Activated naive CD8-positive, alpha-beta T cell treated with anti-CD3 and anti-CD28 coated beads, Interleukin-2, amount 50 U/mL, for 16 hours (primary cell): ENCODE data around the gene HEPN1.

Experiments
- DNase-seq: peaks from one replicate; pipeline ENCODE4 v3.0.0-alpha.2; 2020; ENCODE audit warnings: low read depth, low spot score

Gene HEPN1

GRCh38 chr11:124884869-124885479 is 34.1 kb upstream of the HEPN1 start:
- no peak for DNase-seq

DNA sequence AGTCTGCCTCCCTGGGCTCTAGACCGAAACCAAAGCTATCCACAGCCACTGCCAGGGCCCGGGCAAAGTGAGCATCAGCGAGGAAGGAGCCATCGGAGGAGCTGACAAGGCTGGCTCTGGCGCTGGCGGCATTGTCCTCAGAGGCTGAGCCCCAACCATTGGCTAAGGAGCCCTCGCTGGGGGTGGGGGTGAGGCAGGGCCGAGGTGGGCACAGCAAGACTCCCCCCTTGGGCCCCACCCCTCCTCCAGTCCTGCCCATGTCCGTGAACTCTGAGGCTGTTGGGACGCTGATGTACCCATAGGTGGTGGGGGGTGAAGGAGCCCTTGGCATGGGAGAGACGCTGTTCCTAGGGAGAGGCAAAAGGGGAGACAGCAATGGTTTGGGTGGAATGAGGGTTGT is 32.6 kb upstream of the HEPN1 start:
- no peak for DNase-seq

DNA sequence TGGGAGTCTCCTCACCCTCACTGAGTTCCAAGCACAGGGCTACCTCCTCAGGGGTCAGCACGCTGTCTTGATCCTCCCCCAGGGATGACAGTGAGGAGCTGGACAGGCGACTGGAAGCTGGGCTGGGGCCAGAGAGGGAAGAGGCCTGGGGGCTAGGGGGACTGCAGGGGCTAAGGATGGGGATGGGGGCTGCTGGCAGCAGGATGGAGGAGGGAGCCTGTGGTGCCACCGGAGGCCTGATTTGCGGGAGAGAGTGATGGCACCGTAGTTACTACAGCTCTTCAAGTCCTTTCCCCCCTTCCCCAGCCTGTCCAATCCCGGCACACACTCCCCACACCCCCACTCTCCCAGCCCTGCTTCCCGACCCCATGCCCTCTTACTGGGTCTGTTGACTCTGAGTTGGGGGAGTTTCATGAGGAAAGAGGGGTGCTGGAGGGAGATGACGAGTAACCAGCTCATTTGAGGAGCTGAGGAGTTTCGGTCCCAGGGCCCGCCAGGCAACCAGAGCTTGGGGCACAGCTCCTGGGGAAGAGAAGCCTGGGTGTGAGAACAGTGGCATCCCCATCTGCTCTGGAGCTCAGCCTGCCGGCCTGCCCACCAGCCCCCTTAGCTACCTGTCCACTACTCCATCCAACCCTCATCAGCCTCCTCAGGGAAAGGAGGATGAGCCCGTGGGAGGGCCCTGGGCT is 31.9 kb upstream of the HEPN1 start:
- no peak for DNase-seq

DNA sequence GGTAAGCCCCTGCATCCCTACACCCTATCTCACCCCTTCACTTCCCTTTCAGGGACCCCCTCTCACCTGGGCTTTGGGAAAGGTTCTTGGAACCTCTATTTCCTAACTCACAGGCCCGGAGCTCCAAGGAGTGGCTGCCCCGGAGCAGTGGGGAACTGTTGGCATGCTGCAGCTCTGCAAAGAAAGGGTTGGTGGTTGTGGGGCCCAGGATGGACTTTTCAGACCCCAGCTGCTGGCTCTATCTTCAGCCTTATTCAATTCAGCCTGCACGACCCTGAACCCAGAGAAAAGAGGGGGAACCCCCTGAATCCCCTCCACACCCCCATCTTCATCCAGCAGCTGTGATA is 31.4 kb upstream of the HEPN1 start:
- no peak for DNase-seq

DNA sequence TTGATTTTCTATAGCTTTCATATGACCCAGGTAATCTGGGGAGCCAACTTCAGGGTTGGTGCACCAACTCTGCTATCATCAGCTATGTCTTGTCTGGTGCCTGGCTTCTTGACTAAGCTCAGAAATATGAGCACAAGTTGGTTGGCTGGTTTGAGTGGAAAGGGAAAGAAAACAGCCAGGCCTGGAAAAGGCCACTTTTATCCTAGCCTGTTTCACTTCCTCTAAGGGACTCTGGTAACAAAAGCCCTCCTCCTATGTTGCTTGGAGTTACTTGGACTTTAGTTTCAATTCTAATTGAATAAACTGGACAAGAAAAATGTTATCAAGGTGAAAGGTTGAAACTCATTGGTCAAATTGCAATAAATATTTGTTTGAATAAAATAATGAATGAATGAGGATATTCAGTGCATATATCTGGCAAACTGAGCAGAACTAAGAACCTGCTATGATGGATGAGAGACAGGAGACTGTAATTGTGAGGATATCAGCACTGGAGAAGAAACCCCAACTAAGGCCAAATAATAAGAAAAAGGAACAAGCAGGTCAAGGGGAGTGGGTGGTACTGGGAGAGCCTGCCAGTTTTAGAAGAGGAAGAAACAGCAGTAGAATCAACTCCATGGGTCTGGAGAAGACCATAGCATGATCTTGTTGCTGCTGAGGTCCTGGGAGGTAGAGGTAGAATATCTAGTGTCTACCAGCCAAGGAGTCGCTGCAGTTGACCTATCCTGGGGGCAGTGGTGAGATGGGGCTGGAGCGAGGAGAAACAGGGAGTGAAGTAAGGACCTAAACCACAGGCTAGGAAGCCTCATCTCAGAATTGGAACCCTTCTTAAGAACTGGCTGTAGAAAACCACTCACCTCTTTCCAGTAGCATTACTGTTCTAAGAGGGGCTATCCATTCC is 29.6 kb upstream of the HEPN1 start:
- DNase-seq: no peak

- no peak for DNase-seq
Observed at GRCh38 chr11:124890151-124890550, 28.9 kb upstream of the HEPN1 start.

- DNase-seq: no peak
Observed at GRCh38 chr11:124890683-124891372, 28.2 kb upstream of the HEPN1 start.

- no peak for DNase-seq
Observed at GRCh38 chr11:124891373-124891861, 27.6 kb upstream of the HEPN1 start.

DNA sequence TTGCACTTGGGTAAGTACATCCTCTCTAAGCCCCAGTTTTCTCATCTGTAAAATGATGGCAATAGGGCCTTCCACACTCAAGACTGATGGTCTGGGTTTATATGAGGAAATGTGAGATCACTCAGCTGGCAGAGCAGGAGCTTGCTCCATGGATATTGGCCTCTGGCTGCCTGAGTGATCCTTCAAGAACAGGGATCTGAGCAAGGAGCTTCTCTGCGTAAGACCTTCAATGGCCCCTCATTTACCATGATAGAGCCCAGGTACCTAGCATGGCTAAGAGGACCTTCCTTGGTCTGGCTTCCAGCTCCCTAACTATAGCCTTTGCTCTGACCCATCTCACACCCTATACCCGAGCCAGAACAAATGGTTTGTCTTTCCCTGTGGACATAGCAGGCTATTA is 26.9 kb upstream of the HEPN1 start:
- DNase-seq: no peak

- DNase-seq: no peak
Observed at GRCh38 chr11:124892750-124893454, 26.1 kb upstream of the HEPN1 start.

DNA sequence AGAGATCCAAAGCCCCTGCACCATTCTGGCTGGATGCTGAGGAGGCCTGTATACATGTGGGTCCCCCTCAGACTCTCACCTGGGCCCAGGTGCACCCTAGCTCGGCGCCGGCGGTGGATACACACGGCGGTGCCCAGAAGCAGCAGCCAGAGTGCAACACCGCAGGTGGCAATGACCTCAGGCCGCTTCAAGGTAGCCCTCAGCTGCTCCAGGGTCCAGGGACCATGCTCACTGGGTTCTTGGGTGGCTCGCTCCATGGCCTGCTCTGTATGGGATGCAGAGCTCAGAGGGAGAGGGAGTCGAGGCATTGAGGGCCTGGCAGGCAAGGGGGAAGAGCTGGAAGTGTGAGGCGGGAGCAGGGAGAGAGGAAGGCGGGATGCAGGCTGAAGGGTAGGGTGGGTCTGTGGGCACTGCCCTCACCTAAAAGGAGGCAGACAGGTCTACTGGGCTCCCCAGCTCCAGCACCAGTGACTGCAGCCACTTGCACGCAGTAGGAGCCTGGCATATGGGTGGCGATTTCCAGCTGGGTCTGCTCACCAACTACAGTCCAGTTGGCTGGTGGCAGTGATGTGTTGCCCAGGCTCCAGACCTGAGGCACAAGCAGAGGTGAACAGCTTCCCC is 25.2 kb upstream of the HEPN1 start:
- no peak for DNase-seq

GRCh38 chr11:124894606-124895430 is 24.2 kb upstream of the HEPN1 start:
- DNase-seq: no peak

DNA sequence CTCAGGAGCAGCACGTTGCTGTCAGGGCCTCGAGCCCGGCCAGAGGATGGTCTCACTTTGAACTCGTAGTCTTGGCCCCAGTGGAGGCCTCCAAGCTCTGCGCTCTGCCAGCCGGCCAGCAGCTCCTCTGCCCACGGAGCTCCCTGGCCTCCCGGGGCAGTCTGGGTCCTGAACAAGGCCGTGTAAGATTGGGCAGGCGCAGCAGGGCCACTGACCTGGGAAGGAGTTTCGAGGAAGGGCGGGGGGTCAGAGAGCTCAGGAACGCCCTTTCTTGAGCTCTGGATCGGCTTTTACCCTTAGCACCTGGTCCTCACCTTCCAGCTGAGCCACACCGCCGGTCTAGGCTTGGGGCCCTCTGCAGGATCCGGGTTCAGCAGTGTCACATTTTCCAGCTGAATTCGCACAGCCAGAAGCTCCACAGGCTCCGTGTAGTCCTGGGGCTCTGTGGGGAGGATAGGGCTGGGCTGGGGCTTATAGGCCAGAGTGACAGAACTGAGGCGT is 23.5 kb upstream of the HEPN1 start:
- no peak for DNase-seq

DNA sequence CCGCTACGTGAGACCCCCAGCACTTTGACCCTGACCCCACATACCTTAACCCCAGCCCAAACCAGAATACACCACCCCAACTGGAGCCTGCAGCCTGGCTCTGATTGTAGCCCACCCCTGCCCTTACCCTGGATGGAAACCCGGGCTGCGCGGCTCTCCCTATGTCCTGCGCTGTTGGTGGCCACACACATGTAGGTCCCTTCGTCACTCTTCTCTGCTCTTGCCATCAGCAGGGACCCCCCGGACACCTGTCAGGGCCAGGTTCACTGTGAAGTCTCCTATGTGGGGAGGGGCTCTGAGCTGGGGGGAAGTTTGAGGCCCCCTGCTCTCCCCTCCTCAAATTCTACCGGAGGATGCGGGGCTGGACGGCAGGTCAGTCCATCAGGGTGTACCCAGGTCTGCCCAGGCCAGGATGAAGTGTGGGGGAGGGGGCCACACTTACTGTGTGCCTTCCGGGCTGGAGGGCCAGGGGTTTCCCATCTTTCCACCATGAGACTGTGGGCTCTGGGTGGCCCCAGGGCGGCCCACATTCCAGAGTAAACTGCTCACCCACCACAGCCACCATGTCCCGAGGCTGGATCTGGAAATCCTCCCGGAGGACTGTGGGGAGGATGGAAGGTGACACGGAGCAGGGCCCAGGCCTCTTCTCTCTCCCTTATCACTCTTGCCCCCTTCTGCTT is 22.8 kb upstream of the HEPN1 start:
- no peak for DNase-seq

GRCh38 chr11:124896821-124897391 is 22.1 kb upstream of the HEPN1 start:
- DNase-seq: no peak

GRCh38 chr11:124897674-124898262 is 21.3 kb upstream of the HEPN1 start, which contains the start of gene ROBO4:
TSS of gene ROBO4 (minus strand) at chr11:124897865. CDS start at chr11:124897795, 70 bp downstream.
- DNase-seq: no peak

GRCh38 chr11:124898263-124898680 is 20.8 kb upstream of the HEPN1 start:
- DNase-seq: no peak

DNA sequence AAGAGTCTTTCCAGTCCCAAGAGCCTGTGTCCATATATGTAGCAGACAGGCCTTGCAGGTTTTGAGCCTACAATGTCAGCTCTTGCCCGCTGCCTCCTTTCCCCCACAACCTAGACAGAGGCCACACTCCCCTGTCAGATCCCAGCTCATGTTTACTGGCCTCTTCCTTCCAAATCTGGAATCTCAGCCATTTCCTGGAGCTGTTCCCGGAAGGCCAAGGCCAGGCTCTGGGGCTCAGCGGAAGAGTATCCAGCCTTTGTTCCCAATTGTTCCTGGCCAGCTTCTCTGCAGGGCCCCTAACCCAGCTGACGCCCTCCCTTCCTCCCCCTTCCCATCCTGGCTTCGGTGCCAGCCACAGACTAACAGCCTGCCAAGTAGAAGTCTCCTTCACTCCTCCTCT is 20.3 kb upstream of the HEPN1 start:
- no peak for DNase-seq
